ENCODE data around the gene SCARF2. TPM values are rescaled to one million over a fixed set of nuclear protein-coding genes. Genes with fewer than 3 reads are reported as not detected.

The SCARF2 gene
- total and polyA plus RNA-seq, 2 of the 13 experiments (the other 11 are each of a cell fraction or from before 2014, with no cell fraction given): 3.3 to 6.2 TPM

GRCh38 chr22:20395181-20395906, 42.3 kb downstream of the SCARF2 start:
- intact Hi-C loops (cut with micrococcal nuclease; ENCODE audit: unreplicated experiment): no loop called here
- no peak for ATAC-seq
- TF ChIP-seq ARNTL (CRISPR knock-in tag; IDR thresholded peaks at IDR 0.05): 0 out of 2 replicates have a peak, but pooled peaks have one; percentile 33
- no peak for TF ChIP-seq NCOA1 (CRISPR knock-in tag; IDR thresholded peaks at IDR 0.05)
- TF ChIP-seq ZNF205 (CRISPR knock-in tag; IDR thresholded peaks at IDR 0.05): no peak
- no peak for TF ChIP-seq RBM39 (IDR thresholded peaks at IDR 0.05; ENCODE audit: low read depth, low read length, poor library complexity, severe bottlenecking)
- TF ChIP-seq ZBTB33 (CRISPR knock-in tag; IDR thresholded peaks at IDR 0.05): 0 out of 2 replicates have a peak, but pooled peaks have one; percentile 12
- no peak for TF ChIP-seq SALL2 (CRISPR knock-in tag; IDR thresholded peaks at IDR 0.05)
- TF ChIP-seq RXRB (CRISPR knock-in tag; IDR thresholded peaks at IDR 0.05; ENCODE audit: borderline replicate concordance): no peak
- no peak for TF ChIP-seq CREBL2 (CRISPR knock-in tag; IDR thresholded peaks at IDR 0.05; ENCODE audit: borderline replicate concordance)
- TF ChIP-seq RNF2 (conservative IDR thresholded peaks at IDR 0.05; ENCODE audit: low read depth): no peak
- no peak for TF ChIP-seq CBX5 (CRISPR knock-in tag; IDR thresholded peaks at IDR 0.05; ENCODE audit: borderline replicate concordance)
- TF ChIP-seq, protein P1, sequence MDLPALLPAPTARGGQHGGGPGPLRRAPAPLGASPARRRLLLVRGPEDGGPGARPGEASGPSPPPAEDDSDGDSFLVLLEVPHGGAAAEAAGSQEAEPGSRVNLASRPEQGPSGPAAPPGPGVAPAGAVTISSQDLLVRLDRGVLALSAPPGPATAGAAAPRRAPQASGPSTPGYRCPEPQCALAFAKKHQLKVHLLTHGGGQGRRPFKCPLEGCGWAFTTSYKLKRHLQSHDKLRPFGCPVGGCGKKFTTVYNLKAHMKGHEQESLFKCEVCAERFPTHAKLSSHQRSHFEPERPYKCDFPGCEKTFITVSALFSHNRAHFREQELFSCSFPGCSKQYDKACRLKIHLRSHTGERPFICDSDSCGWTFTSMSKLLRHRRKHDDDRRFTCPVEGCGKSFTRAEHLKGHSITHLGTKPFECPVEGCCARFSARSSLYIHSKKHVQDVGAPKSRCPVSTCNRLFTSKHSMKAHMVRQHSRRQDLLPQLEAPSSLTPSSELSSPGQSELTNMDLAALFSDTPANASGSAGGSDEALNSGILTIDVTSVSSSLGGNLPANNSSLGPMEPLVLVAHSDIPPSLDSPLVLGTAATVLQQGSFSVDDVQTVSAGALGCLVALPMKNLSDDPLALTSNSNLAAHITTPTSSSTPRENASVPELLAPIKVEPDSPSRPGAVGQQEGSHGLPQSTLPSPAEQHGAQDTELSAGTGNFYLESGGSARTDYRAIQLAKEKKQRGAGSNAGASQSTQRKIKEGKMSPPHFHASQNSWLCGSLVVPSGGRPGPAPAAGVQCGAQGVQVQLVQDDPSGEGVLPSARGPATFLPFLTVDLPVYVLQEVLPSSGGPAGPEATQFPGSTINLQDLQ (CRISPR knock-in tag; IDR thresholded peaks at IDR 0.05): no peak
- peak; percentile 18; the same call in 1 of the 2 replicates for TF ChIP-seq TAF1 (CRISPR knock-in tag; IDR thresholded peaks at IDR 0.05)
- no peak for TF ChIP-seq NR2F2 (IDR thresholded peaks at IDR 0.05; ENCODE audit: borderline replicate concordance, low read depth)
- Histone ChIP-seq H3K79me2 (ENCODE audit: insufficient read depth, low read length) (peaks cover 2% of the 10 kb centered on the region), H3K9me3 (ENCODE audit: low read length) (no peaks in the 10 kb centered on the region), H3K36me3 (replicated peaks in 1 of 2; ENCODE audit: control insufficient read depth in 1 of 2, insufficient read depth in 2 of 2, low read length in 2 of 2) (peaks cover 0 to under 1% of the 10 kb centered on the region in 2 experiments; a peak in 2 of 5 replicates), H3K27ac (ENCODE audit: extremely low read length, insufficient read depth, low read length) (no peak overlapping the region), H3K4me2 (ENCODE audit: low read depth, low read length) (peak overlapping the region; percentile 80), H3K4me3 (replicated peaks in 1 of 3; ENCODE audit: insufficient read depth in 1 of 3, low read depth in 2 of 3, low read length in 3 of 3) (peak overlapping the region in 1 of 3 experiments; percentile 82; a peak in 3 of 6 replicates), H2AFZ (ENCODE audit: low read length) (no peak overlapping the region), H3K9ac (ENCODE audit: insufficient read depth, low read depth, low read length) (no peak overlapping the region), H3K27me3 (ENCODE audit: control insufficient read depth in 1 of 2, insufficient read depth in 2 of 2, low read length in 2 of 2) (peaks cover 0 to 9% of the 10 kb centered on the region in 2 experiments; a peak in 2 of 5 replicates), H3K4me1 (ENCODE audit: insufficient read depth, low read length) (peaks cover 41% of the 10 kb centered on the region), H4K20me1 (ENCODE audit: insufficient read depth, low read length) (no peaks in the 10 kb centered on the region)
- FAIRE-seq: no peak
- no TSS peak for BruUV-seq (replicated peaks)
- WGBS (ENCODE audit: low lambda C conversion rate): 88% methylated on average over 19 of the region's 20 CpGs
- CTCF ChIA-PET (ENCODE audit: low intra/inter-chr PET ratio, low total read pairs): no interaction called here
- POLR2A ChIA-PET: interaction anchor here (1.6 kb wide), 1 partner anchor 76 kb away, joined by 7 read pairs; the partner anchor contains the start of gene DGCR6L
- DNase-seq (ENCODE audit: low spot score): no peak
- in situ Hi-C loops (cut with HindIII; ENCODE audit: extremely low pct_ligation_motif_present, low pct_unique_long_range_greater_than_20kb): no loop called here

All from HepG2 (cell line).